Measurements from ENCODE around the gene ARID1B. TPM values are rescaled to one million over a fixed set of nuclear protein-coding genes. Genes with fewer than 3 reads are reported as not detected.

ARID1B gene
- total and polyA plus RNA-seq, 4 donors = 49.8 to 90.9 (median 59.0) TPM

GRCh38 chr6:157206359-157206815 is 429.2 kb downstream of the ARID1B start:
- no peaks in the 10 kb centered on the region for H3K4me1 ChIP-seq (ENCODE audit: control insufficient read depth, insufficient read depth, low read length)
- DNase-seq (ENCODE audit: low read depth in 4 of 6, low spot score in 6 of 6) = no peak
- H3K4me3 ChIP-seq (ENCODE audit: low read depth, low read length) = no peak overlapping the region
- H3K36me3 ChIP-seq (ENCODE audit: control insufficient read depth, insufficient read depth, low read length) = peaks cover 19% of the 10 kb centered on the region
- 96% methylated on average over 23 of the region's 23 CpGs for WGBS (ENCODE audit: insufficient coverage)
- no peaks in the 10 kb centered on the region for H3K27me3 ChIP-seq (ENCODE audit: control insufficient read depth, insufficient read depth, low read length)
- no peak overlapping the region for H3K27ac ChIP-seq (ENCODE audit: low read depth, low read length)
- no peaks in the 10 kb centered on the region for H3K9me3 ChIP-seq (ENCODE audit: control insufficient read depth, insufficient read depth, low read length)

DNA sequence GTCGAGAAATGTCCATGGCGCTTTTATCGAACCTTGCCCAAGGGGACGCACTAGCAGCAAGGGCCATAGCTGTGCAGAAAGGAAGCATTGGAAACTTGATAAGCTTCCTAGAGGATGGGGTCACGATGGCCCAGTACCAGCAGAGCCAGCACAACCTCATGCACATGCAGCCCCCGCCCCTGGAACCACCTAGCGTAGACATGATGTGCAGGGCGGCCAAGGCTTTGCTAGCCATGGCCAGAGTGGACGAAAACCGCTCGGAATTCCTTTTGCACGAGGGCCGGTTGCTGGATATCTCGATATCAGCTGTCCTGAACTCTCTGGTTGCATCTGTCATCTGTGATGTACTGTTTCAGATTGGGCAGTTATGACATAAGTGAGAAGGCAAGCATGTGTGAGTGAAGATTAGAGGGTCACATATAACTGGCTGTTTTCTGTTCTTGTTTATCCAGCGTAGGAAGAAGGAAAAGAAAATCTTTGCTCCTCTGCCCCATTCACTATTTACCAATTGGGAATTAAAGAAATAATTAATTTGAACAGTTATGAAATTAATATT is 430.4 kb downstream of the ARID1B start:
- Histone ChIP-seq H3K27me3 (ENCODE audit: control insufficient read depth, insufficient read depth, low read length) (no peaks in the 10 kb centered on the region), H3K9me3 (ENCODE audit: control insufficient read depth, insufficient read depth, low read length) (no peaks in the 10 kb centered on the region), H3K36me3 (ENCODE audit: control insufficient read depth, insufficient read depth, low read length) (peaks cover 17% of the 10 kb centered on the region), H3K4me1 (ENCODE audit: control insufficient read depth, insufficient read depth, low read length) (no peaks in the 10 kb centered on the region), H3K4me3 (ENCODE audit: low read depth, low read length) (no peak overlapping the region), H3K27ac (ENCODE audit: low read depth, low read length) (no peak overlapping the region)
- 97% methylated on average over 14 of the region's 15 CpGs for WGBS (ENCODE audit: insufficient coverage)
- DNase-seq (ENCODE audit: low read depth in 4 of 6, low spot score in 6 of 6) = no peak

- 85% methylated on average over 6 of the region's 10 CpGs for WGBS (ENCODE audit: insufficient coverage)
- peaks cover 17% of the 10 kb centered on the region for H3K36me3 ChIP-seq (ENCODE audit: control insufficient read depth, insufficient read depth, low read length)
- no peaks in the 10 kb centered on the region for H3K4me1 ChIP-seq (ENCODE audit: control insufficient read depth, insufficient read depth, low read length)
- H3K27me3 ChIP-seq (ENCODE audit: control insufficient read depth, insufficient read depth, low read length) = no peaks in the 10 kb centered on the region
- no peak overlapping the region for H3K27ac ChIP-seq (ENCODE audit: low read depth, low read length)
- no peak overlapping the region for H3K4me3 ChIP-seq (ENCODE audit: low read depth, low read length)
- no peaks in the 10 kb centered on the region for H3K9me3 ChIP-seq (ENCODE audit: control insufficient read depth, insufficient read depth, low read length)
- peak in 1 of 6 donors; percentile 25 for DNase-seq (ENCODE audit: low read depth in 4 of 6, low spot score in 6 of 6)
Measured at GRCh38 chr6:157209865-157210530, 432.8 kb downstream of the ARID1B start.

DNA sequence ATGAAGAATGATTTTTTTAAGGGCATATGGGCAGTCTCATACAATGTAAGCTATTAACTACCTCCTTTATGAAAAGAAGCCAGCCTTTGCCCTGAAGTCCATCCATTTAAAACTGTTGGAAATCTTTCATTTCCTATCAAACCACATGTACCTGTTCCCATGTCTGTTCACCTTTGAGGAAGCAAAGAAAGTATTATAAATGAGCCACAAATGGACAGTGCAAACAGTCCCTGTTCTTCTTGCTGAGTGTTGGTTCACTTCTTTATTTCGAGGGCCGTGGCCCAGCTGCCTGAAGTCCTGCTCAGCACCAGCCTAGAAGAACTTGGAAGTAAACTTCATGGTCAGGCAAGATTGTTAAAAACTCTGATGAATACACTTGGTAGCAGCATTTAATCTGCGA is 433.8 kb downstream of the ARID1B start:
- peaks cover 17% of the 10 kb centered on the region for H3K36me3 ChIP-seq (ENCODE audit: control insufficient read depth, insufficient read depth, low read length)
- no peak overlapping the region for H3K4me3 ChIP-seq (ENCODE audit: low read depth, low read length)
- H3K4me1 ChIP-seq (ENCODE audit: control insufficient read depth, insufficient read depth, low read length) = no peaks in the 10 kb centered on the region
- H3K9me3 ChIP-seq (ENCODE audit: control insufficient read depth, insufficient read depth, low read length) = no peaks in the 10 kb centered on the region
- H3K27me3 ChIP-seq (ENCODE audit: control insufficient read depth, insufficient read depth, low read length) = no peaks in the 10 kb centered on the region
- no peak for DNase-seq (ENCODE audit: low read depth in 4 of 6, low spot score in 6 of 6)
- WGBS (ENCODE audit: insufficient coverage) = 89% methylated on average over 3 of the region's 3 CpGs
- H3K27ac ChIP-seq (ENCODE audit: low read depth, low read length) = no peak overlapping the region

- H3K27ac ChIP-seq (ENCODE audit: low read depth, low read length) = no peak overlapping the region
- H3K27me3 ChIP-seq (ENCODE audit: control insufficient read depth, insufficient read depth, low read length) = no peaks in the 10 kb centered on the region
- H3K4me3 ChIP-seq (ENCODE audit: low read depth, low read length) = no peak overlapping the region
- H3K9me3 ChIP-seq (ENCODE audit: control insufficient read depth, insufficient read depth, low read length) = no peaks in the 10 kb centered on the region
- DNase-seq (ENCODE audit: low read depth in 4 of 6, low spot score in 6 of 6) = no peak
- WGBS (ENCODE audit: insufficient coverage) = 84% methylated on average over 8 of the region's 11 CpGs
- H3K36me3 ChIP-seq (ENCODE audit: control insufficient read depth, insufficient read depth, low read length) = peaks cover 8% of the 10 kb centered on the region
- no peaks in the 10 kb centered on the region for H3K4me1 ChIP-seq (ENCODE audit: control insufficient read depth, insufficient read depth, low read length)
Measured at GRCh38 chr6:157211603-157212455, 434.7 kb downstream of the ARID1B start.

DNA sequence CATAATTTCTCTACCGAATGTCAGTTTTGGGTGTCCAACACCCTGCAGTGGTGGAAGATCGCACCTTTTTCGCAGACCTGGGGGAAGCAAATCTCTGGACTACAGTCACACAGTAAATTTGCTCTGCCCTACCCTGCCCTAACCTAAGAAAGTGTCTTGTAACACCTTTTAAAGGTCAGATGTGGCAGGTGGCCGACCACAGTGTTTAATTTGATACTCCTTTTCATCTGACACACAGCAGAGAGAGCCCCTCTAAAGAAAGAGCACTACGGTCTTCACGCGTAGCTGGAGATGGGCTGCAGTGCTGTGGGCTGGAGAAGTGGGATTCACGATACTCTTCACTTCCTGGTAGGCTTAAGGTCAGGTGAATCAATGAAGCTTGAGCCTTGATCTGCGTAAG is 436.2 kb downstream of the ARID1B start:
- 100% methylated on average over 6 of the region's 9 CpGs for WGBS (ENCODE audit: insufficient coverage)
- H3K27me3 ChIP-seq (ENCODE audit: control insufficient read depth, insufficient read depth, low read length) = no peaks in the 10 kb centered on the region
- DNase-seq (ENCODE audit: low read depth in 4 of 6, low spot score in 6 of 6) = no peak
- H3K4me1 ChIP-seq (ENCODE audit: control insufficient read depth, insufficient read depth, low read length) = no peaks in the 10 kb centered on the region
- H3K4me3 ChIP-seq (ENCODE audit: low read depth, low read length) = no peak overlapping the region
- H3K9me3 ChIP-seq (ENCODE audit: control insufficient read depth, insufficient read depth, low read length) = no peaks in the 10 kb centered on the region
- H3K36me3 ChIP-seq (ENCODE audit: control insufficient read depth, insufficient read depth, low read length) = no peaks in the 10 kb centered on the region
- no peak overlapping the region for H3K27ac ChIP-seq (ENCODE audit: low read depth, low read length)

- Histone ChIP-seq H3K27me3 (ENCODE audit: control insufficient read depth, insufficient read depth, low read length) (no peaks in the 10 kb centered on the region), H3K4me1 (ENCODE audit: control insufficient read depth, insufficient read depth, low read length) (no peaks in the 10 kb centered on the region), H3K4me3 (ENCODE audit: low read depth, low read length) (no peak overlapping the region), H3K9me3 (ENCODE audit: control insufficient read depth, insufficient read depth, low read length) (no peaks in the 10 kb centered on the region), H3K36me3 (ENCODE audit: control insufficient read depth, insufficient read depth, low read length) (peaks cover 2% of the 10 kb centered on the region), H3K27ac (ENCODE audit: low read depth, low read length) (no peak overlapping the region)
- DNase-seq (ENCODE audit: low read depth in 4 of 6, low spot score in 6 of 6) = peak in 1 of 6 donors; percentile 59
- 90% methylated on average over 4 of the region's 10 CpGs for WGBS (ENCODE audit: insufficient coverage)
Measured at GRCh38 chr6:157213907-157214565, 436.9 kb downstream of the ARID1B start.

- Histone ChIP-seq H3K4me3 (ENCODE audit: low read depth, low read length) (no peak overlapping the region), H3K36me3 (ENCODE audit: control insufficient read depth, insufficient read depth, low read length) (peaks cover 2% of the 10 kb centered on the region), H3K27me3 (ENCODE audit: control insufficient read depth, insufficient read depth, low read length) (no peaks in the 10 kb centered on the region), H3K27ac (ENCODE audit: low read depth, low read length) (no peak overlapping the region), H3K4me1 (ENCODE audit: control insufficient read depth, insufficient read depth, low read length) (peaks cover 2% of the 10 kb centered on the region), H3K9me3 (ENCODE audit: control insufficient read depth, insufficient read depth, low read length) (no peaks in the 10 kb centered on the region)
- WGBS (ENCODE audit: insufficient coverage) = no CpG with 5 or more reads among the region's 2 CpGs
- peak in 1 of 6 donors; percentile 93 for DNase-seq (ENCODE audit: low read depth in 4 of 6, low spot score in 6 of 6)
Measured at GRCh38 chr6:157215717-157216116, 438.5 kb downstream of the ARID1B start.

DNA sequence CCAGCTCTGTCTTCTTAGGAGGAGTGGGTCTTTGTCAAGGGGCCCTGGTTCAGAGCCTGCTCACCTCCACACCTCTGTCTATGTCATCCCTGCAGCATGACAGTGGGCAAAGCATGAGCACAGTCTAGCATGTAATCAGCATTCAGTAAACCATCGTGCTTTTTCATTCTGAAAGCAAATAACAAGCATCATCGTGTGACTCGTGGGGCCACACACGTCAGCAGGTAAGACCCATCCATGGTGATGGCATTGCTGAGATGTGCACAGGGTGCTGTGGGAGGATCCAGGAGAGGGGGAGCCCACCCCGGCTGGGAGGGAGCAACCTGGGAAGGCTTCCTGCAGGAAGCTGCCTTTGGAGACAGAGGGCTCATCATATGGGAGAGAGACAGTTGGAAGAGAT is 439.4 kb downstream of the ARID1B start:
- no peak overlapping the region for H3K4me3 ChIP-seq (ENCODE audit: low read depth, low read length)
- H3K27ac ChIP-seq (ENCODE audit: low read depth, low read length) = no peak overlapping the region

More for the DNA sequence above, 439.4 kb downstream of the ARID1B start:
- 92% methylated on average over 5 of the region's 5 CpGs for WGBS (ENCODE audit: insufficient coverage)
- peaks cover 2% of the 10 kb centered on the region for H3K36me3 ChIP-seq (ENCODE audit: control insufficient read depth, insufficient read depth, low read length)
- no peaks in the 10 kb centered on the region for H3K9me3 ChIP-seq (ENCODE audit: control insufficient read depth, insufficient read depth, low read length)
- no peak for DNase-seq (ENCODE audit: low read depth in 4 of 6, low spot score in 6 of 6)
- H3K4me1 ChIP-seq (ENCODE audit: control insufficient read depth, insufficient read depth, low read length) = peaks cover 10% of the 10 kb centered on the region
- H3K27me3 ChIP-seq (ENCODE audit: control insufficient read depth, insufficient read depth, low read length) = no peaks in the 10 kb centered on the region
